Heart left ventricle (tissue), 11 donors: Measurements from ENCODE around the gene PRAMEF15. TPM values are rescaled to one million over a fixed set of nuclear protein-coding genes. Genes with fewer than 3 reads are reported as not detected.

Source experiments
- polyA plus RNA-seq, 2 donors: library from polyadenylated mRNA; stranded (reverse); fragments of 200-250 nt; gene quantifications; one replicate each; pipeline ENCODE4 v1.2.3, GENCODE V29; 2013
- total RNA-seq, 9 donors: library from RNA; depleted of rRNA in 2 of 9; stranded (reverse); fragments of >200 nt in 2 of 9; fragmentation: NEBNext Ultra II Directional in 3 of 9; extraction: Animal tissue kit (Norgen Biotek cat#: 25700) in 3 of 9; gene quantifications; one replicate each; pipeline versions ENCODE4 v1.1.0 to v1.2.4, GENCODE V29; 2016 to 2023
- donor health status: ischemic (EF 13 %, LVEDD 7.1; RV severe dilation, severe dysfunction).
- donor health status: healthy with polysubstance abuse.
- donor health status: DM: no; HTN: yes; CAD: no.
- donor health status: DM: no; HTN: no; CAD: no.
- donor health status: ischemic (EF 25% LVEDD 5.7; RV mildly dilated, moderate dysfunction).
- donor health status: healthy.
- donor health status: DM: yes; HTN: yes; CAD: no.
- donor health status: PGD.
- donor health status: nonischemic (EF 23%, LVEDD 6.1; RV moderate dilation, normal function).

The PRAMEF15 gene
- total and polyA plus RNA-seq, 11 donors: not detected

Other genes with a start within 250 kb of the PRAMEF15 start
- not detected for gene PRAMEF25, start 244.8 kb upstream of the PRAMEF15 start, total RNA-seq
- gene PRAMEF25, start 244.8 kb upstream of the PRAMEF15 start, polyA plus RNA-seq: not detected
- gene HNRNPCL2, start 198.7 kb upstream of the PRAMEF15 start, total RNA-seq: not detected
- gene HNRNPCL2, start 198.7 kb upstream of the PRAMEF15 start, polyA plus RNA-seq: not detected
- gene PRAMEF26, start 159.6 kb upstream of the PRAMEF15 start, total RNA-seq: not detected
- gene PRAMEF26, start 159.6 kb upstream of the PRAMEF15 start, polyA plus RNA-seq: not detected
- not detected for gene HNRNPCL4, start 149.9 kb upstream of the PRAMEF15 start, total RNA-seq
- not detected for gene HNRNPCL4, start 149.9 kb upstream of the PRAMEF15 start, polyA plus RNA-seq
- not detected for gene PRAMEF9, start 143.7 kb upstream of the PRAMEF15 start, total RNA-seq
- not detected for gene PRAMEF9, start 143.7 kb upstream of the PRAMEF15 start, polyA plus RNA-seq
- gene PRAMEF13, start 114.2 kb upstream of the PRAMEF15 start, total RNA-seq: not detected
- gene PRAMEF13, start 114.2 kb upstream of the PRAMEF15 start, polyA plus RNA-seq: not detected
- gene PRAMEF18, start 89.4 kb upstream of the PRAMEF15 start, total RNA-seq: not detected
- not detected for gene PRAMEF18, start 89.4 kb upstream of the PRAMEF15 start, polyA plus RNA-seq
- not detected for gene PRAMEF5, start 61.4 kb upstream of the PRAMEF15 start, total RNA-seq
- gene PRAMEF5, start 61.4 kb upstream of the PRAMEF15 start, polyA plus RNA-seq: not detected
- gene PRAMEF8, start 30.4 kb upstream of the PRAMEF15 start, total RNA-seq: not detected
- gene PRAMEF8, start 30.4 kb upstream of the PRAMEF15 start, polyA plus RNA-seq: not detected
- not detected for gene PRAMEF33, start 12.0 kb upstream of the PRAMEF15 start, total RNA-seq
- gene PRAMEF33, start 12.0 kb upstream of the PRAMEF15 start, polyA plus RNA-seq: not detected
- gene PRAMEF14, start 31.6 kb downstream of the PRAMEF15 start, total RNA-seq: not detected
- gene PRAMEF14, start 31.6 kb downstream of the PRAMEF15 start, polyA plus RNA-seq: not detected
- gene PRAMEF19, start 56.4 kb downstream of the PRAMEF15 start, total RNA-seq: not detected
- gene PRAMEF19, start 56.4 kb downstream of the PRAMEF15 start, polyA plus RNA-seq: not detected
- not detected for gene PRAMEF17, start 74.1 kb downstream of the PRAMEF15 start, total RNA-seq
- not detected for gene PRAMEF17, start 74.1 kb downstream of the PRAMEF15 start, polyA plus RNA-seq
- gene PRAMEF20, start 94.9 kb downstream of the PRAMEF15 start, total RNA-seq: not detected
- not detected for gene PRAMEF20, start 94.9 kb downstream of the PRAMEF15 start, polyA plus RNA-seq
- gene LRRC38, start 198.4 kb downstream of the PRAMEF15 start, total RNA-seq: 1 to 10 TPM in 5 of 9 donors, under 1 TPM in 2, not detected in 2; 0.20 to 4.0 (median 1.7) TPM
- 1 to 10 TPM in 1 of 2 donors, under 1 TPM in 1; 0.30 to 4.4 TPM for gene LRRC38, start 198.4 kb downstream of the PRAMEF15 start, polyA plus RNA-seq